CD14-positive monocyte (primary cell): ENCODE measurements around the gene CENPM. TPM values are rescaled to one million over a fixed set of nuclear protein-coding genes. Genes with fewer than 3 reads are reported as not detected.

Experiments
- DNase-seq, 3 donors: peaks; one replicate each; pipeline ENCODE4 v3.0.0-alpha.2; 2011 to 2022
- H2AFZ ChIP-seq: 2 replicates; pipeline ENCODE4 v1.6.0; 2012; ENCODE audit warnings: mild to moderate bottlenecking, low read depth, low read length, inconsistent platforms; ENCODE audit not compliant: insufficient read depth, poor library complexity, severe bottlenecking
- H3K27ac ChIP-seq, 2 donors: 1 replicate in 1 of 2; 2 replicates in 1 of 2; pipeline ENCODE4 v1.5.1; 2012 to 2013; ENCODE audit warnings: low read length in 2 of 2, control low read depth in 1 of 2, inconsistent platforms in 1 of 2, low read depth in 1 of 2, mild to moderate bottlenecking in 1 of 2
- H3K27me3 ChIP-seq, 2 donors: one replicate each; pipeline versions ENCODE4 v1.6.0 to v1.6.1; 2011 to 2013; ENCODE audit warnings: low read length in 2 of 2; ENCODE audit not compliant: control insufficient read depth in 2 of 2, insufficient read depth in 2 of 2
- H3K36me3 ChIP-seq, 2 donors: replicated peaks in 1 of 2; 1 replicate in 1 of 2; 2 replicates in 1 of 2; pipeline versions ENCODE4 v1.5.1 to v1.6.1; 2012 to 2013; ENCODE audit warnings: low read length in 2 of 2, control low read depth in 1 of 2, inconsistent platforms in 1 of 2, mild to moderate bottlenecking in 1 of 2; ENCODE audit not compliant: insufficient read depth in 2 of 2, control insufficient read depth in 1 of 2
- H3K4me1 ChIP-seq, 2 donors: 1 replicate in 1 of 2; 2 replicates in 1 of 2; pipeline versions ENCODE4 v1.5.1 to v1.6.1; 2012 to 2013; ENCODE audit warnings: low read length in 2 of 2, control low read depth in 1 of 2, inconsistent platforms in 1 of 2, mild to moderate bottlenecking in 1 of 2, moderate library complexity in 1 of 2; ENCODE audit not compliant: insufficient read depth in 2 of 2, control insufficient read depth in 1 of 2
- H3K4me2 ChIP-seq: replicated peaks from 2 replicates; pipeline ENCODE3; 2012; ENCODE audit warnings: low read length, moderate library complexity, mild to moderate bottlenecking; ENCODE audit not compliant: poor library complexity, severe bottlenecking; ENCODE audit errors: extremely low read depth
- H3K4me3 ChIP-seq, 3 experiments: fragments of 200-600 bp in 1 of 3; sonication (generic) in 1 of 3; replicated peaks in 1 of 3; 1 replicate in 2 of 3; 2 replicates in 1 of 3; pipeline ENCODE4 v1.5.1; 2011 to 2013; ENCODE audit warnings: low read length in 3 of 3, mild to moderate bottlenecking in 3 of 3, control low read depth in 2 of 3, low read depth in 2 of 3, inconsistent platforms in 1 of 3, moderate library complexity in 1 of 3
- H3K79me2 ChIP-seq: 2 replicates; pipeline ENCODE4 v1.6.0; 2012; ENCODE audit warnings: mild to moderate bottlenecking, control low read depth, inconsistent platforms, low read length, moderate library complexity; ENCODE audit not compliant: insufficient read depth
- H3K9ac ChIP-seq: 2 replicates; pipeline ENCODE4 v1.6.0; 2017; ENCODE audit warnings: low read length, mild to moderate bottlenecking; ENCODE audit not compliant: insufficient read depth, poor library complexity, severe bottlenecking
- H3K9me3 ChIP-seq, 2 donors: replicated peaks in 1 of 2; 1 replicate in 1 of 2; 2 replicates in 1 of 2; pipeline versions ENCODE4 v1.5.1 to v1.6.1; 2012 to 2013; ENCODE audit warnings: low read length in 2 of 2, control low read depth in 1 of 2; ENCODE audit not compliant: control insufficient read depth in 1 of 2, insufficient read depth in 1 of 2
- H4K20me1 ChIP-seq: 2 replicates; pipeline ENCODE4 v1.6.0; 2012; ENCODE audit warnings: mild to moderate bottlenecking, low read length, control low read depth, moderate library complexity; ENCODE audit not compliant: insufficient read depth
- H3K27ac Mint-ChIP-seq, 7 donors: one replicate each; pipeline ENCODE4 v1.8.0; 2020; ENCODE audit warnings: mild to moderate bottlenecking in 7 of 7, mixed read lengths in 7 of 7, moderate library complexity in 6 of 7, inconsistent platforms in 2 of 7
- H3K27me3 Mint-ChIP-seq, 3 donors: one replicate each; pipeline ENCODE4 v1.8.0; 2021 to 2022; ENCODE audit warnings: low read depth in 3 of 3, mild to moderate bottlenecking in 3 of 3, mixed read lengths in 3 of 3, moderate library complexity in 3 of 3, inconsistent platforms in 1 of 3
- H3K36me3 Mint-ChIP-seq, 2 donors: one replicate each; pipeline ENCODE4 v1.8.0; 2020; ENCODE audit warnings: mixed read lengths in 2 of 2, inconsistent platforms in 1 of 2, mild to moderate bottlenecking in 1 of 2
- H3K4me1 Mint-ChIP-seq: one replicate; pipeline ENCODE4 v1.8.0; 2020; ENCODE audit warnings: mild to moderate bottlenecking, mixed read lengths
- H3K4me3 Mint-ChIP-seq, 2 donors: one replicate each; pipeline ENCODE4 v1.8.0; 2020; ENCODE audit warnings: mild to moderate bottlenecking in 2 of 2, mixed read lengths in 2 of 2, moderate library complexity in 1 of 2
- H3K9me3 Mint-ChIP-seq, 7 donors: one replicate each; pipeline ENCODE4 v1.8.0; 2020 to 2022; ENCODE audit warnings: mixed read lengths in 7 of 7, mild to moderate bottlenecking in 6 of 7, moderate library complexity in 6 of 7, inconsistent platforms in 2 of 7
- CTCF ChIP-seq: fragments of 200-600 bp; IDR thresholded peaks from one replicate; pipeline ENCODE4 v1.8.0; 2022; ENCODE audit warnings: antibody characterized with exemption, mild to moderate bottlenecking
- WGBS: methylation state at CpG from one replicate; pipeline ENCODE4 v1.1.5; 2013; ENCODE audit warnings: missing lambda C conversion rate; ENCODE audit not compliant: insufficient coverage; 5-methylcytosine and 5-hydroxymethylcytosine counted together
- intact Hi-C, 2 donors: fragments of 100-400 bp; cut with micrococcal nuclease; formaldehyde crosslinking; loops; one replicate each; pipeline versions ENCODE4 v1.15.0 to v1.15.1; 2023
- polyA plus RNA-seq, 3 donors: library from polyadenylated mRNA; depleted of rRNA in 1 of 3; unstranded in 2 of 3; stranded (reverse) in 1 of 3; fragments of 300-500 nt in 2 of 3; fragments of >200 nt in 1 of 3; fragmentation: Illumina TruSeq in 2 of 3; gene quantifications; 1 replicate in 2 of 3; 2 replicates in 1 of 3; pipeline ENCODE4 v1.2.3, GENCODE V29; 2012 to 2021

CENPM gene
- polyA plus RNA-seq, 3 donors: 0.20 TPM; not detected in 2

GRCh38 chr22:41922328-41922727 is 24.6 kb downstream of the CENPM start:
- no peaks in the 10 kb centered on the region for H4K20me1 ChIP-seq
- Mint-ChIP-seq H3K9me3 (peaks cover 0 to 11% (median 5%) of the 10 kb centered on the region in 7 donors), H3K36me3 (peaks cover 0 to 4% of the 10 kb centered on the region in 2 donors), H3K27me3 (peaks cover 25 to 43% (median 35%) of the 10 kb centered on the region in 3 donors), H3K4me1 (peaks cover 43% of the 10 kb centered on the region), H3K27ac (no peak overlapping the region), H3K4me3 (no peak overlapping the region)
- no peaks in the 10 kb centered on the region for H3K79me2 ChIP-seq
- no peak for TF ChIP-seq CTCF
- H2AFZ ChIP-seq: no peak overlapping the region
- no peak overlapping the region for H3K27ac ChIP-seq
- WGBS: 78% methylated on average over 3 of the region's 5 CpGs
- H3K27me3 ChIP-seq: peaks cover 8 to 28% of the 10 kb centered on the region in 2 donors
- no peak for DNase-seq
- peaks cover 43 to 57% of the 10 kb centered on the region in 2 donors for H3K4me1 ChIP-seq
- H3K36me3 ChIP-seq: no peaks in the 10 kb centered on the region
- no peak overlapping the region for H3K9ac ChIP-seq
- H3K4me2 ChIP-seq: no peak overlapping the region
- no peaks in the 10 kb centered on the region for H3K9me3 ChIP-seq
- H3K4me3 ChIP-seq: no peak overlapping the region
- intact Hi-C loops: no loop called here

GRCh38 chr22:41920271-41920976 is 26.5 kb downstream of the CENPM start:
- Histone ChIP-seq H3K27ac (peak overlapping the region in 1 of 2 donors; percentile 6), H3K4me3 (peak overlapping the region; percentile 58 to 88 (median 62)), H3K4me1 (peaks cover 38 to 46% of the 10 kb centered on the region in 2 donors), H3K9me3 (peaks cover 0 to 10% of the 10 kb centered on the region in 2 donors), H2AFZ (peak overlapping the region; percentile 91), H3K4me2 (peak overlapping the region; percentile 99), H4K20me1 (peaks cover 1% of the 10 kb centered on the region), H3K79me2 (no peaks in the 10 kb centered on the region), H3K9ac (peak overlapping the region; percentile 59), H3K27me3 (peaks cover 17 to 32% of the 10 kb centered on the region in 2 donors), H3K36me3 (no peaks in the 10 kb centered on the region)
- peaks cover 31 to 45% (median 41%) of the 10 kb centered on the region in 3 donors for H3K27me3 Mint-ChIP-seq
- H3K4me1 Mint-ChIP-seq: peaks cover 45% of the 10 kb centered on the region
- peak overlapping the region; percentile 81 to 90 for H3K4me3 Mint-ChIP-seq
- no peak for TF ChIP-seq CTCF
- DNase-seq: peak in 1 of 3 donors; percentile 12
- peaks cover 0 to 13% (median 3%) of the 10 kb centered on the region in 7 donors for H3K9me3 Mint-ChIP-seq
- 0% methylated on average over 11 of the region's 21 CpGs for WGBS
- H3K36me3 Mint-ChIP-seq: peaks cover 2 to 4% of the 10 kb centered on the region in 2 donors
- H3K27ac Mint-ChIP-seq: peak overlapping the region in 4 of 7 donors; percentile 35 to 85 (median 56)
- intact Hi-C loops: no loop called here
